NOMO-1 treated with DMSO at 0.1 percent for 48 hours (cell line): Measurements from ENCODE around the gene TPH1.

Experiments
- DNase-seq: peaks from one replicate; lab custom pipeline; 2025; ENCODE audit not compliant: unreplicated experiment; lab: John Stamatoyannopoulos, UW

Gene TPH1

GRCh38 chr11:18046116-18046777 is at the start of gene TPH1:
Gene TPH1, minus strand, starts transcription at chr11:18046269. Its CDS starts 5,507 bp downstream, at chr11:18040762.
- no peak for DNase-seq

DNA sequence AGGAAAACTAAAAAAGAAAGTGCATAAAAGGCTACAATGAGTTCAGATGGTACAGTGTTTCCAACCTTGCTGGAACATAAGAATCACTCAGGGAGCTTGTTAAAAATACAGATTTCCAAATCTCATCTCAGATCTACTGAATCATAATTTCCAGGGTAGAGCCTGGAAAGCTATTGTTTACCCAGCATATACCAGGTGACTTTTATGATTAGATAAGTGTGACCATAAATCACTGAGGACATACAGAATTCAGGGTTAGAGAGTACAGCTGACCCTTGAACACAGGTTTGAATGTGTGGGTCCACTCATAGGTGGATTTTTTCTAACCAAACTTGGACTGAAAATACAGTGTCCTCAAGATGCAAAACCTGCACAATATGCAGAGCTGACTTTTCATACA is 47.9 kb upstream of the TPH1 start:
- no peak for DNase-seq

GRCh38 chr11:18091731-18092130 is 45.7 kb upstream of the TPH1 start:
- DNase-seq: no peak

DNA sequence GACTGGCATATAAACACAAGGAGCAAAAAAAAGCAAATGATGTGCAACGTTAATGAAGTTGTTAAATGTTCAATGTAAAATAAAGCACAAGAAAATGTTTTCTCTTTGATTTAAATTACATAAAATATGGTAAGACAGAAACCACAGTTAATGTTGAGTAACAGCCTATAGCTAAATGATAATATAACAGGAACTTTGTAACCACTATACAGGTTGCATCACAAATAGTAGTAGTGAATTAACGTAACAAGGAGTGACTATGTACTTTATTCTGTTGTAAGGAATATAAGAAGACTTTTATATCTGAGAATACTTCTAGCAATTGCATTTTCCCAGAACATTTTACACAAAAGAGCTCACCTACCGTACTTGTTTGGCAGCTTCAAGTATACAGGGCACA is 42.9 kb upstream of the TPH1 start:
- DNase-seq: peak; percentile 92

- DNase-seq: no peak
Measured at GRCh38 chr11:18088366-18088765, 42.3 kb upstream of the TPH1 start.

DNA sequence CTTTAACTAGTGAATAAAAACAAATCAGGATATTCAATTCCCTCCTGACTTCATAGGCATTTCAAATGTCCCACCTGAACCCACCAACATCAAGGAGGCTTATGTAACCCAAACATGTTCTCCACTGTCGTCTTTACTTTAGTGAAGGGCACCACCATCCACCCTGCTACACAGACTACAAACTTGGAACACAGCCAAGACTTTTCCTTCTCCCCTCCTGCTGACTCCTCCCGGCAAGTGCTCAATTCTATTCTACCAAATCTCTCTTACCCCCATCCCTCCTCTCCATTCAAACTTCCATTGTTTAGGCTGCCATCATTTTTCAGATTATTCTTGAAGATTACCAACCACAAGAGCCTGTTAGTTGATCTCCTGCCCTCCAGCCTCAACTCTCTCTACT is 35.5 kb upstream of the TPH1 start:
- no peak for DNase-seq

- DNase-seq: no peak
Measured at GRCh38 chr11:18080451-18080850, 34.4 kb upstream of the TPH1 start.

- DNase-seq: no peak
Measured at GRCh38 chr11:18078909-18079308, 32.8 kb upstream of the TPH1 start.

DNA sequence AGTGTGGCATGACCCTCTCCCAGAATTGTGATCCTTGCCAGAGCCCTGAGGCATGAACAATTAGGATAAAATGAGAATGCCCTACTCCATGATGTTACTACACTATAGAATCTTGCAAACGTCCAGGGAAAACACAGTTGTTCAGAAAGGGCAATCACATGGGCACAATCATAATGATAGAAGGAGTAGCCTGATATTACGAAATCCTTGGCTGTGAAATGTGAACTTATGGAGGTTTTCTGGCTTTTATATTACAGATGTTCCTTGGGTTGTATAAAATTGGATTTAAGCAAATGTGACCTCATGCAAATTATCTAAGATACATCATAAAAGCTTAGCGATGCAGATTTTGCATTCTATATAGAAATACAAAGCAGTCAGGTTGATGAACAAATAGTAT is 29.4 kb upstream of the TPH1 start:
- no peak for DNase-seq

- DNase-seq: no peak
Measured at GRCh38 chr11:18071098-18071705, 25.1 kb upstream of the TPH1 start.

DNA sequence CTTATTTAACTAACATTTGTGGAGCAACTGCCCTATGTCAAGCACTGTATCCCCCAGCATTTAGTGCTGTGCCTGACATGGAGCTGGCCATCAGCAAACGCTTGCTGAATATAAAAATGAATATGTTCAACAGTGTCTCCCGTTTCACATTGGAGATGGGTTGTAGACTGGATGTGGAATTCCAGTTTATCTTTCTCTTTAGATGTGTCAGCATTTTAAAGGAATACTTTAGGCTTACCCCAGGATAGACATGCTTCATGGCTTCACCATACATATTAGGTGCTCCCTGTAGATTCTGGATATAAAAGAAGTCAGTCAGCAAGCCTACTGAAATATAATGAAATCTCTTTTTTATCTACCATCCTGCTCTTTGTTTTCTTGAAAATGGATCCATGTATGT is 21.3 kb upstream of the TPH1 start:
- no peak for DNase-seq

- no peak for DNase-seq
Measured at GRCh38 chr11:18066626-18067025, 20.6 kb upstream of the TPH1 start.

DNA sequence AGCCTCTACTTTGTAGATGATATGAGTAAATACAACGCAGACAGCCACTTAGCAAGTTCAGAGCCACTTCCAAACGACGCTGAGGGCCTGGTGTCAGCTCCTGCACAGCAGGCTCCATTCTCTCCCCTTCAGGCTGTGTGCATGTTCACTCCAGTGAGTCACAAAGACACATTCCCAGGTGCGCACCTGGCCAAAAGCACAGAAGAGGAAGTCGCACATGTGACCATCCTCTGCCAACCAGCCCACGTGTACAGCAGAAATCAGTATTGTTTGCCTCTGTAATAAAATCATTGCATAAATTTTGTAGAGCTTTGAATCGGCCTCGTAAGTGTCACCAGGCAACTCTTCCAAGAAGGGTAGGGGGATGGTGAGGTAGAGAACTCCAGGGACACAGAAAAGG is 19.5 kb upstream of the TPH1 start:
- DNase-seq: no peak

GRCh38 chr11:18064450-18065054 is 18.5 kb upstream of the TPH1 start:
- DNase-seq: no peak

GRCh38 chr11:18063862-18064434 is 17.9 kb upstream of the TPH1 start:
- no peak for DNase-seq

- DNase-seq: no peak
Measured at GRCh38 chr11:18063125-18063524, 17.1 kb upstream of the TPH1 start.

DNA sequence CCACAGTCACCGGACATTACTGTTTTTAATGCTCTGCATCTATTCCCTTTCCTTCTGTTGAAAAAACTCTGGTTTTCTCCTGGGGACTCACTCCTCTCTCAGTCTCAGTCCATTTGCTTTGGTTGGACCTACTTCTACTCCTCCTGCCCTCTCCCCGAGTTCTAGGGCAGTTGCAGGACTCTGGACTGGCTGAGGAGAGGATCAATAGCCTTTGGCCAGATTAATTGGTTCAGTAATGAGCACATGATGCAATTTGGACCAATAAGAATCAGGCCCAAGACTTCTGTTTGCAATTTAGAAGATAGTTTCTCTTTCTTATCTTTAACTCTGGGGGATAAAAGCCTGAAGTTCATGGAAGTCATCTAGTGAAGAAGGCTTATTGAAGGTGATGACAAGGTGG is 15.3 kb upstream of the TPH1 start:
- DNase-seq: no peak

DNA sequence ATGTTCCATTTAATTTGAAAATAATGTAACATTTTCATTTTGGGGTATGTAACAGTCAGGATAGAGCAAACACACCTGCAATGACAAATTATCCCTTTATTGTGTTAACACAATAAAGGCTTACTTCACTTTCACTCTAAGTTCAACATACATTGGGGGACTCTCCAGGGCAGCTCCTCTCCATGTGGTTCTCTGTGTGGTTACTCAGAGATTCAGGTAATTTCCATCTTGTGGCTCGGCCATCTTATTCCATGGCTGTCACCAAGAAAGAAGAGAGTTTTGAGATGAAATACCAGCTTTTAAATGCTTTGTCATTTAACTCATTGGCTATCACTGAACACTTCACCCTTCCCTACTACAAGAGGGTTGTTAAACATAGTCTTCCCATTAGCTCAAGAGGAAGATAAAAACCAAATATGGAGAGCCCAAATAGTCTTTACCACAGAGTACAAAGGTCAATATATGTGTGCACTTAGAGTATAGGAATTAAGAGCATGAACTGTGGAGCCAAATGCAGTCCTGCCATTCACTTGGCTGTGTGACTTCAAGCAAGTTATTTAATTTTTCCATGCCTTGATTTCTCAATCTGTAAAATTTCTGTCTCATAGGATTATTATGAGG is 10.6 kb upstream of the TPH1 start:
- peak; percentile 27 for DNase-seq

- DNase-seq: no peak
Measured at GRCh38 chr11:18054511-18055103, 8.5 kb upstream of the TPH1 start.

- DNase-seq: peak; percentile 42
Measured at GRCh38 chr11:18050848-18051247, 4.8 kb upstream of the TPH1 start.

DNA sequence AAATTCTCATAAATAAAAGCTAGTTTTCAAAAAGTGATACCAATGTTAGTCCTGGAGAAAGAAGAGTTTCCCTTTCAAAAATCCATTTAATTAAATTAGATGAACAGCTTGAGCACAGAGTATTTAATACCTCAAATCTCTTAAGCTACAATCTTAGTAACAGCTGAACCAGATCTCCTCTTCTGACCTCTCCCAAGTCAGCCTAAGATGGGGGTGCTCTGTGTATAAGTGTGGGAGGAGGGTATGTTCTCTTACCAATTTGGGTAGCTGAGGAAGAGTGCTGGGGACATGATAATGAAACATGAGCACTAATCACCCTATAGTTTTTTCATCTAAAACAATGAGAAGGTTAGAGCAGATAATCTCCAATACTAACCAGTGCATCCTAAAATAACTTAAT is 9.6 kb downstream of the TPH1 start:
- DNase-seq: no peak
